BLaER1 (cell line): ENCODE data around the gene BICD1.

Experiments
- H3K27ac ChIP-seq: shearing (Covaris generic); formaldehyde crosslinking; 2 replicates; pipeline ENCODE4 v1.8.1; 2022
- H3K27me3 ChIP-seq: shearing (Covaris generic); formaldehyde crosslinking; 2 replicates; pipeline ENCODE4 v1.8.1; 2022
- H3K36me3 ChIP-seq: shearing (Covaris generic); formaldehyde crosslinking; 2 replicates; pipeline ENCODE4 v1.8.1; 2022
- H3K4me1 ChIP-seq: shearing (Covaris generic); formaldehyde crosslinking; 2 replicates; pipeline ENCODE4 v1.8.1; 2022
- H3K4me2 ChIP-seq: shearing (Covaris generic); formaldehyde crosslinking; 2 replicates; pipeline ENCODE4 v1.8.1; 2022
- H3K4me3 ChIP-seq: shearing (Covaris generic); formaldehyde crosslinking; 2 replicates; pipeline ENCODE4 v1.8.1; 2022
- H3K9ac ChIP-seq: shearing (Covaris generic); formaldehyde crosslinking; 2 replicates; pipeline ENCODE4 v1.8.1; 2022
- H3K9me3 ChIP-seq: shearing (Covaris generic); formaldehyde crosslinking; 2 replicates; pipeline ENCODE4 v1.8.1; 2022
- H4K20me1 ChIP-seq: shearing (Covaris generic); formaldehyde crosslinking; 2 replicates; pipeline ENCODE4 v1.8.1; 2022
- Cebpa-rat ChIP-seq: shearing (Covaris generic); IDR thresholded peaks from 2 replicates; pipeline ENCODE4 v1.8.1; 2022

Gene BICD1

DNA sequence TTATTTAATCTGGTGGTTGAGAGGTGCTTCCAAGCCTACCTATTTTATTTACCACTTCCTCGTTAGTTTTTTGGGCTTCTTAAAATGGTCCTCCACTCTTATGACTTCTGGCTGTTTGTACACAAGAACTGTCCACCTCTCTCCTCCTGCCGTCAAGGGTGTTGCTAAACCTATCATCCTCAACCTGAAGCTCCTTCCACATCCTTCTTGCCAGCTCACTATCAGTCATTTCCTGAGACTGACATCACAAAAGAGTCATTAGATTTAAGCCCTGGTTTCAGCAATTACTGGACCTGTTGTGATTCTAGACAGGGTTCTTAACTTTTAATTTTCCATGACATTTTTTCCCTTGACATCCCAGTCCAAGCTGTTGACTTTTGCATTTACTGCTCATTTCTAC is 91.9 kb downstream of the BICD1 start:
- no peaks in the 10 kb centered on the region for H3K36me3 ChIP-seq
- H3K4me1 ChIP-seq: no peaks in the 10 kb centered on the region
- no peak overlapping the region for H3K27ac ChIP-seq
- no peaks in the 10 kb centered on the region for H4K20me1 ChIP-seq
- no peak for TF ChIP-seq Cebpa-rat
- no peak overlapping the region for H3K9ac ChIP-seq
- H3K9me3 ChIP-seq: peaks cover 48% of the 10 kb centered on the region
- H3K4me2 ChIP-seq: no peak overlapping the region
- no peak overlapping the region for H3K4me3 ChIP-seq
- H3K27me3 ChIP-seq: no peaks in the 10 kb centered on the region

DNA sequence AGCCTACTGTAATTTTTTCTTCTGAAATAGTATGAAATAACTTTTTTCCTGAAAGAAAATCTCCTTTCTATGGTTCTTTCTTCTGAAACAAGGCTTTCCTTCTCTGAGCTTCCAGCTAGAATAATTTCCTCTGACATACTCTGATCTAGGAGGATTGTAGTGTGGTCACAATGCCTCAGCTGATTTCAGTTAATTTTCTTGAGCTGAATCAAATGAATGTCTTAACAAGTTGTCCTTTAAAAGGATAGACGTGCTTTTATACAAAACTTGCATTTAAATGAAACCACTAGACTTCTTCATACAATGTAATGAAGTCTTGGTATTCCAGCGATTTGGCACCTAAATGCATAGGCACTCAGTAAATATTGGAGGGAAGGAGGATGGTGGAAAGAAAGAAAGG is 94.4 kb downstream of the BICD1 start:
- Histone ChIP-seq H3K36me3 (no peaks in the 10 kb centered on the region), H3K4me3 (no peak overlapping the region), H3K9me3 (peaks cover 23% of the 10 kb centered on the region), H3K27me3 (no peaks in the 10 kb centered on the region), H3K27ac (no peak overlapping the region), H3K4me1 (no peaks in the 10 kb centered on the region), H3K9ac (no peak overlapping the region), H4K20me1 (no peaks in the 10 kb centered on the region), H3K4me2 (no peak overlapping the region)
- TF ChIP-seq Cebpa-rat: no peak

- Histone ChIP-seq H3K27me3 (no peaks in the 10 kb centered on the region), H3K4me1 (no peaks in the 10 kb centered on the region), H3K36me3 (no peaks in the 10 kb centered on the region), H3K9me3 (peaks cover 20% of the 10 kb centered on the region), H3K4me3 (no peak overlapping the region), H4K20me1 (no peaks in the 10 kb centered on the region), H3K27ac (no peak overlapping the region), H3K4me2 (no peak overlapping the region), H3K9ac (no peak overlapping the region)
- no peak for TF ChIP-seq Cebpa-rat
Observed at GRCh38 chr12:32201976-32202375, 95.3 kb downstream of the BICD1 start.

- Histone ChIP-seq H3K9me3 (no peaks in the 10 kb centered on the region), H4K20me1 (no peaks in the 10 kb centered on the region), H3K36me3 (no peaks in the 10 kb centered on the region), H3K4me1 (peaks cover 11% of the 10 kb centered on the region), H3K27ac (no peak overlapping the region), H3K27me3 (no peaks in the 10 kb centered on the region), H3K4me2 (no peak overlapping the region), H3K9ac (no peak overlapping the region), H3K4me3 (no peak overlapping the region)
- no peak for TF ChIP-seq Cebpa-rat
Observed at GRCh38 chr12:32205731-32206130, 99.1 kb downstream of the BICD1 start.

GRCh38 chr12:32208355-32208754 is 101.7 kb downstream of the BICD1 start:
- Histone ChIP-seq H3K36me3 (no peaks in the 10 kb centered on the region), H3K4me2 (peak overlapping the region; percentile 39), H4K20me1 (no peaks in the 10 kb centered on the region), H3K27me3 (no peaks in the 10 kb centered on the region), H3K9me3 (no peaks in the 10 kb centered on the region), H3K4me3 (no peak overlapping the region), H3K27ac (no peak overlapping the region), H3K4me1 (peaks cover 23% of the 10 kb centered on the region), H3K9ac (no peak overlapping the region)
- TF ChIP-seq Cebpa-rat: no peak

GRCh38 chr12:32211066-32211899 is 104.6 kb downstream of the BICD1 start:
- Histone ChIP-seq H3K4me2 (peak overlapping the region; percentile 29; the same call in 1 of the 2 replicates), H3K9ac (no peak overlapping the region), H3K27ac (no peak overlapping the region), H3K9me3 (no peaks in the 10 kb centered on the region), H3K4me1 (peaks cover 23% of the 10 kb centered on the region), H3K4me3 (no peak overlapping the region), H3K36me3 (peaks cover 3% of the 10 kb centered on the region), H4K20me1 (no peaks in the 10 kb centered on the region), H3K27me3 (no peaks in the 10 kb centered on the region)
- TF ChIP-seq Cebpa-rat: no peak

DNA sequence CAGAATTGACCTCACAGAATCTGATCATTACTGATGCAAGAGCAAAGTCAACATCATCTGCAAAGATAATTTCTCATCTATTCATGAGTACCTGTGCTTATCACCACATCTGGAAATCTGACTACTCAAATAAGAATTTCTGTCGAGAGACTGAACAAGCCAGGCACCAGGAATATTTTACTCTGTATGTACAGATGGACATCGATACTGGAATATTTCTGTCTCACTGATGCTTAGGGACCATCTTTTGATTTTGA is 105.2 kb downstream of the BICD1 start:
- Histone ChIP-seq H3K27me3 (no peaks in the 10 kb centered on the region), H4K20me1 (no peaks in the 10 kb centered on the region), H3K4me3 (no peak overlapping the region), H3K4me2 (peak overlapping the region; percentile 29; the same call in 1 of the 2 replicates), H3K9me3 (no peaks in the 10 kb centered on the region), H3K9ac (no peak overlapping the region), H3K27ac (no peak overlapping the region), H3K36me3 (peaks cover 9% of the 10 kb centered on the region), H3K4me1 (peaks cover 23% of the 10 kb centered on the region)
- no peak for TF ChIP-seq Cebpa-rat

DNA sequence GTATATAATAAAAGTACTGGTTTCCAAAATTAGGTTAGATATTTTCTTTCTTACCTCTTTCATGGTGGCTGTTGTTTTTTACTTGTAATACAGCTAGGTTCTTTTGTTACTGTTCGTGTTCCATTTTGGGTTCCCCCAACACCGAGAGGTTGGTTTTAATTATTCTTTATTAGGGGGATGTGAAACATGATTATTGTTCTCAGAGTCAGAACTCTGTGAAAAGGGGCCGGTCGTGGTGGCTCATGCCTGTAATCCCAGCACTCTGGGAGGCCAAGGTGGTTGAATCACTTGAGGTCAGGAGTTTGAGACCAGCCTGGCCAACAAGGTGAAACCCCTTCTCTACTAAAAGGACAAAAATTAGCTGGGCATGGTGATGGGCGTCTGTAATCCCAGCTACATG is 108.1 kb downstream of the BICD1 start:
- no peaks in the 10 kb centered on the region for H3K27me3 ChIP-seq
- H4K20me1 ChIP-seq: no peaks in the 10 kb centered on the region
- H3K27ac ChIP-seq: no peak overlapping the region
- H3K4me1 ChIP-seq: peaks cover 12% of the 10 kb centered on the region; the same call in 1 of the 2 replicates
- no peak overlapping the region for H3K9ac ChIP-seq
- no peak overlapping the region for H3K4me3 ChIP-seq
- peaks cover 26% of the 10 kb centered on the region for H3K36me3 ChIP-seq
- no peaks in the 10 kb centered on the region for H3K9me3 ChIP-seq
- no peak overlapping the region for H3K4me2 ChIP-seq
- TF ChIP-seq Cebpa-rat: no peak

GRCh38 chr12:32217354-32218310 is 111.0 kb downstream of the BICD1 start:
- Histone ChIP-seq H3K4me3 (no peak overlapping the region), H3K4me2 (no peak overlapping the region)
- no peak for TF ChIP-seq Cebpa-rat

DNA sequence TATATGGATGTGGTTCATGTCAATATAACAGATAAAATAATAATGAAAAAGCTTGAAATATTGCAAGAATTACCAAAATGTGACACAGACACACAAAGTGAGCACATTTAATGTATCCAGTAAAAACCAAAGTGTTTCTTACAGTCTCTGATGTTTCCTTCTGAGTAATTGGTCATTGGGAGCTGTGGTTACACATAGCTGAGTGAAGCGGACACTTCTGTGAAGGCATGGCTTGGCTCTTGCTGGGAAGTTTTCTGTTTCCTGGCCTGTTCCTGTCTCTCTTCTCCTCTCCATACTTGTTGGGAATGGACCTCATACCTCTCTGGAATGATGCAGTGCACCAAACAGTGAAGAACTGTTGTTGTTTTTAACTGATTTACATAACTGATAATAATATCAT is 117.3 kb downstream of the BICD1 start:
- H4K20me1 ChIP-seq: no peaks in the 10 kb centered on the region
- no peak overlapping the region for H3K4me2 ChIP-seq
- TF ChIP-seq Cebpa-rat: no peak
- peaks cover 13% of the 10 kb centered on the region for H3K9me3 ChIP-seq
- H3K36me3 ChIP-seq: peaks cover 36% of the 10 kb centered on the region
- no peak overlapping the region for H3K27ac ChIP-seq
- H3K4me1 ChIP-seq: no peaks in the 10 kb centered on the region
- no peak overlapping the region for H3K9ac ChIP-seq
- H3K27me3 ChIP-seq: no peaks in the 10 kb centered on the region
- H3K4me3 ChIP-seq: no peak overlapping the region

More at GRCh38 chr12:32217354-32218310, 111.0 kb downstream of the BICD1 start:
- Histone ChIP-seq H3K4me1 (no peaks in the 10 kb centered on the region), H3K9ac (no peak overlapping the region), H3K27ac (no peak overlapping the region), H4K20me1 (no peaks in the 10 kb centered on the region), H3K9me3 (no peaks in the 10 kb centered on the region), H3K27me3 (no peaks in the 10 kb centered on the region), H3K36me3 (peaks cover 26% of the 10 kb centered on the region)
